PC-9 (cell line): ENCODE results near the gene C14orf132.

Experiments used
- CTCF ChIP-seq: fragments of 200-600 bp; sonication (generic); conservative IDR thresholded peaks from 2 replicates; pipeline ENCODE4 v1.6.1; 2017; ENCODE audit warnings: mixed run types, antibody characterized with exemption, mild to moderate bottlenecking, moderate library complexity
- EZH2 ChIP-seq: fragments of 200-600 bp; sonication (generic); IDR thresholded peaks from 2 replicates; pipeline ENCODE4 v1.8.0; 2017; ENCODE audit warnings: antibody characterized with exemption, low read depth

DNA sequence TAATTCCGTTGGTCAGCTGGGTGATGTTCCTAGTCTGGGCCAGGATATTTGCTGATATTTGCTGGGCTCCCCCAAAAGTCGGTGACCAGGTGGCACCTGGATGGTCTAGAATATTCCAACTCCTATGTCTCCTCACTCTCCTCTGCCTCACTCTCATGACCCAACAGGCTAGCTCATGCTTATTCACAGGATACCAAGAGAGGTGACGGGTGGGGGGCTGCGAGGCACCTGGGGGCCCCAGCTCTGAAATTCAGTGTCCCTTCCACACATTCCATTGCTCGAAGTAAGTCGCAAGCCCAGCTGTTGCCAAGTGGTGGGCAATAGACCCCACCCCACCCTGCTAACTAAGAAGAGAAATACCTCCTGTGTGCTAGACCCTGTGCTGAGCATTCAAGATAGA lies 67.7 kb downstream of the C14orf132 start:
- TF ChIP-seq CTCF (no peak), EZH2 (no peak)
